ENCODE results near the gene RGS6.

The RGS6 gene

DNA sequence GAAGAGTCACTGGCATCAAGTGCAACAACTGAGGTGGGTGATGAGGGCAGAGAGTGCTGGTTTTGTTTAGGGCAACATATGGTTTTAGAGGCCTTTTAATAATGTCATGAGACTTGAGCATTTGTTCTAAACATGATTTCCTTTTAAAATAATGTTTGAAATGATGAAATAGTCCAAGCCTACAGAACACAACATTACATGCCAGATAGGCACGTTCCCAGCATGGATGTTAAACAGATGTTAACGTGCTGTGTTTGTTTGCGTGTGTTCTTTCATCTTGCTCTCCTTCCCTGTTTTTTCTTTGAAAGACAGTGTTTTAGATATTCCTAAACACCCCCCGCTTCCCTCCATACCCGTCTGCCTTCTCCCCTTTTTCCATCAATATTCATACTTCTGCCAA is 82.3 kb downstream of the RGS6 start:
- no peak for DNase-seq (ENCODE audit: low read depth)

DNA sequence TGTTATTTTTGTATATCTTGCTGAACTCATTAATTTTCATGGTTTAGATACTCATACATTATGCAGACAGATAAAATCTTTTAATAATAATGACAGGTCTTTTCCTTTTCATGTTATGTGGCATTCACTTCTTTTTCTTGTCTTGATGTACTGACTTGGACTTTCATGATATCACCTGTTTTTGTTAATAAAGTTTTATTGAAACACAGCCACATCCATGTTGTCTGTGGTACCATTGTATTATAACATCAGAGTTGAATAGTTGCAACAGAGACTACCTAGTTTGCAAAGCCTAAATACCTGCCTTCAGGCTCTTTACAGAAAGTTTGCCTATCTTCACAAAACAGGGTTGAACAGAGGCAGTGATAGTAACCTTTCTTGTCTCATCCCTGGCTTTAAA is 85.1 kb downstream of the RGS6 start:
- DNase-seq (ENCODE audit: low read depth), result no peak

DNA sequence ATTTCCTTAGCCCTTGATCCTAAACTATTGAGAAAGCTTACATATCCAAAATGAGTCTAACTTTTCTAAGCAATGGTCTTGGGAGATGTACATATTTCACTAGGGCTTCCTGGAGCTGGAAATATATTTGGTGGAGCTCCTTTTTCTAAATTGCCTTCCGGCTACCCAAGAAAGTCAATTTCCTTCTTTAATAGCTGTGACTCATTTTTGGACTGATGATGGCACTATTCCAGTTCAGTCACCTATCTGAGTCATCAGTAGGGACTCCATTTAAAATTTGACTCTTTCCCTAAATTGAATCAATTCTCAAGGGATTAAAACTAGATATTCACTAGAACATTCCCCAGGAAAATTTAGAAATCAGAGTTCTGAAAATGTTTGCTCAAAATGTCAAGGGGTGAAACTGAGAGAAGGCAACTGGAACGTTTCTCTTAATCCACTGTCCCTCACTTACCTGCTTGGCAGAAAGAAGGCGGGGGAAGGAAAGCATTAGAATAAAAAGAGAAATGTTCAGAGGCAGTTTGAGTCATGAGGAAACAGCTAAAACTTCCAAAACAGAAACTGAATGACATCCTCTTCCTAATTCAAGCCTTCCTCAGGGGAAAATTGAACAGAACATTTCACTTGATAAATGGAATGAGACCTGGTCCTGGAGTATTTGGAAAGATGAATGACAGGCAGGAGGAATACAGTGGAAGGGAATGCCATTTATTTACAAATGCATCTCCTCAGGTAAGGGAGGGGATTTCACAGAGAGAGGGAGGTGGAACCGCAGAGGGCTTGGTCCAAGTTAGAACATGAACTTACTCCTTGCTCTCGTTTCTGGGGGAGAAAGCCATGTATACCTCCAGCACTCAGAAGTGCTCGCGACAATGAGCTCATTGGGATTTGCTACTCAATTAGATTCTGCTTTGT is 91.2 kb downstream of the RGS6 start:
- DNase-seq (ENCODE audit: low read depth), result no peak

DNA sequence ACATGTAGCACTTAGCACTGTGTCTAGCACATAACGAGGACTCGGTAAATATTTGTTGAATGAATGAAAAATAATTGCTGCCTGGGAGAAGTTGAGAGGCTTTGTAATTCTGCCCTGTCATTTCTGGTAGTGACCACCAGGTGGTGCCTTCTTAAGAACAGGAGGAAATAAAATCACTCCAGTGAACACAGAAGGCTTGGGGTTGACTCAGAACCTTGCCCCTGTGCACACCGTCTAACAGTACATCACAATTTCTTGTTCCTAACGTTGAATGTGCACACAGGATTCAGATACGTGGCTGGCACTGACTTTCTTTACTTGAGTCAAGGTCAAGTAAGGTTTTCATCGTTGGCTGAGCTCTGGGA is 91.8 kb downstream of the RGS6 start:
- DNase-seq (ENCODE audit: low read depth), result no peak

DNA sequence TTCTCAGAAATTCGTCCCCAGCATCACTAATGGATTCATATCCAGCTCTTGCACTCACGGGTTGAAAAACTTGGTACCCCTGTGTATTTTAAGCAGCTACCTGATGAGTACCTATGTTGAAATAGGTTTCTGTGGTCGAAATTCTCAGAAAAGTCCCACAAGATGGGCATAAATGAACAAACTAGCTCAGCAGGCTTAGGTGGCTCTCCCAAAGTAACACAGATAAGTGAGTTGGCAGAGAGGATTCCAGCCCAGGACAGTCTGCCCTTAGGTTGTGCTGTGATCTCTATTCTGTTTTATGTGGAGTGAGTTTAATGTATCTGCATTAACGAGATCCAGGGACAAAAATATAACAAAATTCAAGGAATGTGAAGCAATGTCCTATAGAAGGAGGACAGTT is 92.3 kb downstream of the RGS6 start:
- DNase-seq (ENCODE audit: low read depth), result no peak

DNA sequence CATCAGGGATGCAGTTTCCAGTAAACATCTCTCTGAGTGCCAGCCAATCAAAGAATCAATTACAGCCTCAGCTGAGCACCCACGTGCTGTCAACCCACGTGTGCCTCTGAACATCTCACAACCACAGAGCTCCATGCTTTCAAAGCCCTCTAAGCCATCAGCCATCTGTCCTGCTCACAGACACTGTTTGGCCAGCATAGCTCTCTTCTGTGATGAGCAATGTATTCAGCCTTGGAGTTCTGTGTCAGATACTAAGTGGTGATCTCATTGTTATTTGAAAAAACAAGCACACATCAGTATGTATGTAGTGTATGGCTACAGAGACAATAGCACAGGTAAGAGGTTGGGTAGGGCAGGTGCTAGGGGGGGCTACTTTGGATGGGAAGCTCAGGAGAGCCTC is 94.3 kb downstream of the RGS6 start:
- no peak for DNase-seq (ENCODE audit: low read depth)

DNA sequence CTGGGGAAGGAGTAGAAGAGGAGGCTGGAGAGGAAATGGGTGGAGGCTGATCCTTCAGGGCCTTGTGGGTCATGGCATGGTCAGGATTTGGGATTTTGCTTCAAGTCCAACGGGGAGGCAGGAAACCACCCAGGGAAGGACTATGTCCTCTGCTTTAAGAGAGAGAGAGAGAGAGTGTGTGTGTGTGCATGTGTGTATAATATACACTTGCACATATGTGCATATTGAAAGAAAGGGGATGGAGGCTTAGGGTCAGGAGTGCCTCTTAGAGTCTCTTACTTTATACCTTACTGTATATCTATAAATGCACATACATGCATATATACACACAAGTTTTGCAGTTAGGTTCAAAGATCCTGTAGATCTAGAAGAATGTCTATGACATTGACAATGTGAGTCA is 94.8 kb downstream of the RGS6 start:
- no peak for DNase-seq (ENCODE audit: low read depth)

DNA sequence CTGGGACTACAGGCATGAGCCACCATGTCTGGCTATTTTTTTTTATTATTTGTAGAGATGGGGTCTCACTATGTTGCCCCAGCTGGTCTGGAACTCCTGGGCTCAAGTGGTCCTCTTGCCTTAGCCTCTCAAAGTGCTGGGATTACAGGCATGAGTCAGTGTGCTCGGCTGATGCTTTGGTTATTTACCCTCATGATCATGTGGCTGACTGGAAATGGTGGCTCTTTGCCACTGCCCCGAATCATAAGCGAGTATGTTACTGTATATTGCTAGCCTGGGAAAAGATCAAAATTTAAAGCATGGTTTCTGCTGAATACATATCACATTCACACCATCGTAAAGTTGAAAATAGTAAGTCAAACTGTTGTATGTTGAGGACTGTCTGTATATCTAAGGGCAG is 101.1 kb downstream of the RGS6 start:
- no peak for DNase-seq (ENCODE audit: low read depth)

DNA sequence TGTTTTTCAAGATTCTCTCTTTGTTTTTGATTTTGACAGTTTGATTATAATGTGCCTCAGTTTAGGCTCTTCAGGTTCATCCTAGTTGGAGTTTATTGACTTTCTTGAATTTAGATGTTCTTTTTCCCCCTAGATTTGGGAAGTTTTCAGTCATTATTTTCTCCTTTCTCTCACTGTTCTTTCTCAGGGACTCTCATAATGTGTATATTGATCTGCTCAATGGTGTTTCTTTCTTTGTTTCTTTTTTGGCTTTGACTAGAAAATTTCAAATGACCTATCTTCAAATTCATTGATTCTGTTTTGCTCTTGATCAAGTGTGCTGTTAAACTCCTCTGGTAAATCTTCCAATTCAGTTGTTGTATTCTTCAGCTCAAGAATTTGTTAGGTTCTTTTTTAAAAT is 108.3 kb downstream of the RGS6 start:
- no peak for DNase-seq (ENCODE audit: low read depth)

DNA sequence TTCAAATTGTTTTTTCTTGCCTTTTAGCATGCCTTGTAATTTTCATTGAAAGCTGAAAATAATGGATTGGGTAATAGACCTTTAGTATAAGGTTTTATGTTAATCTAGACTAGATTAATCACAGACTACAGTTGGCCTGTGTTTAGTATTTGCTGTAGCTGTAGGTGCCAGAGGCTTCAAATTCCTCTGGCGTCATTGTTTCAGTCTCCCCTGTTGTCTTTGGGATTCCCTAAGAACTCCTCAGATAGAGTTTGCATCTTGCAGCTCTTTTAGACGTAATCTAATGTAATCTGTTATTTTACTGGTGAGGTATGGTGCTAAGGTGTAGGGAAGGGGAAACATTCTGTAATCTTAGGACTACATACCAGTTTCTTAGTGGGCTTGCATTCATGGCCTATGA is 113.0 kb downstream of the RGS6 start:
- DNase-seq (ENCODE audit: low read depth), result no peak

DNA sequence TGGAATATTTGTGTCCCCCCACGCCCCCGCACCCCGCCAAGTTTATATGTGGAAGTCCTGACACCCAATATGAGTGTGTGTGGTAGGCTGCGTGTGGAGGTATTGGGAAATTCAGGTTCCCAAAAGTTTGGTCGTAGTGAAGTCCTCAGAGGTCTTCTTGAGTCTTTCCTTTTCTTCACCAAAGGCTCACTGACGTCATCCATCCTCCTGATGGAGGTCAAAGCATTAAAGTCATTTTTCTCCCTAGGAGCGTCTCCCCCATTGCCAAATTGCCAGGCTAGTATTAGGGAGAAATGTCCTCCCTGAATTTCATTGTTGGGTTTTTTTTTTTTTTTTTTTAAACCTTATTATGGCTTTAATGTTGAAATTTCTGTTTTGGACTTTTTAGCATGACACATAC is 113.7 kb downstream of the RGS6 start:
- no peak for DNase-seq (ENCODE audit: low read depth)

DNA sequence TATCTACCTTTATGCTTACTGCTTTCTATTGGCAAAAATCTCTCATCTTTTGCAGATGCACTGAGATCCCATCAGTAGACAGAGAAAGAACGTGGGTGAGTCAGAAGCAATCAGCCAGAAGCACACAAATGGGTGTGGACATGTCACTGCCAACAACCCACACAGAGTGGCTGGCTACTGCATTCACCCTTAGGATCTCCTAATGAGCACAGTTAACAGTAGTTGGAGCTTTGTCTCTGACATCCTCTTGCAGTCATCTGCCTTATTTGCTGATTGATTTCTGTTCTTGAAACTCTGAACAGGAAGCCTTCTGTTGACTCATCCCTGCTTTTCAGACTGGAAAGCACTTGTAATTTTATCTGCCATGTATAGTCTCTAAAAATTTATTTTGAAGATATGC is 117.2 kb downstream of the RGS6 start:
- DNase-seq (ENCODE audit: low read depth), result no peak

DNA sequence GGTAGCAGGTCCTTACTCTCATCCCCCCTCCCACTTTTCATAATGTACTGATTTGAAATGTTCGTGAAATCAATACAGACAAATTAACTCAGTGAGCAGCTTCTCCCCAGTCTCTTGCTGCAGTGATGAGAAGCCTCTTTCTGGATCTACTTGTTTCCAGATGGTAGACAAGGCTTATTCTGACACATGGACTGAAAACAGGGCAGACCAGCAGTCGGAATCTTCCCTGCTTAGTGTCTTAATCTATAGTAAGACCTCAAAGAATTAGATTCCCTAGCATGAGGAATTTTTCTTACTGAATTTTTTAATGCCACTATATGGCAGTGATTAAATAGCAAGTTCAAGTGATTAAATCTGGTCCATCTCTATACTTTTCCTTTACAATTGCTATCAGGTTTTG is 120.1 kb downstream of the RGS6 start:
- no peak for DNase-seq (ENCODE audit: low read depth)

DNA sequence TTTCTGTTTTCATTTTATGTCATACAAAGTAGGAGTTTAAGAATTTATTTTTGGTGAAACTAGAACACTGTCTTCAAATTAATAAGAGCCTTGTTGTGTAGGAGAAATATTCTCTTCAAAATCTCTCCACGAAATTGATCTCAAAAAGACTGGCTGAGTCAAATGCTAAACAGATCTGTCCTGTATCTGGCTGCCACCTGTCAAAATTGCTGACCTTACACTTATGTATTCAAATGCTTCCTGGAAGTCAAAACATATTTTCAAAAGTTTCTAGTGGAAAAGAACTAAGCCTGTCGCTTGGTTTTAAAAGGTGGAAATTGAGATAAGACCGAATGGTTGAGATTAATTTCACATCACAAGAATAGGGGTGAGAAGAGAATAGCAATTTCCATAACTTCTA is 121.4 kb downstream of the RGS6 start:
- no peak for DNase-seq (ENCODE audit: low read depth)

DNA sequence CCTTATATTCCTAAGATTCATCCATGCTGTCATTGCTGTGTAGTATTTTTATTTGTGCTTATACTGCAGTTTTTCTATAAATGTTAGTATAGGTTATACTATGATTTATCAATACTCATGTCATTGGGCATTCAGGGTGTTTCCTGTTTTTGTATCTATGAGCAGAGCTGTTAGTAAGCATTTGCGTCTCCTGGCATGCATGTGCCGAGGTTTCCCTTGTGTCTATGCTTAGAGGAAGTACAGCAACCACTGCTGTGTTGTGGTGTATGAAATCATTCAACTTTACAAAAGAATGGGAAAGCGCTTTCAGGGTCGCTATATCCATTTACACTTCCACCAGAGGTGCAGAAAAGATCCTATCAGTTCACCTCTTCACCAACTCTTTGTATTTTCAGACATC is 122.7 kb downstream of the RGS6 start:
- no peak for DNase-seq (ENCODE audit: low read depth)

DNA sequence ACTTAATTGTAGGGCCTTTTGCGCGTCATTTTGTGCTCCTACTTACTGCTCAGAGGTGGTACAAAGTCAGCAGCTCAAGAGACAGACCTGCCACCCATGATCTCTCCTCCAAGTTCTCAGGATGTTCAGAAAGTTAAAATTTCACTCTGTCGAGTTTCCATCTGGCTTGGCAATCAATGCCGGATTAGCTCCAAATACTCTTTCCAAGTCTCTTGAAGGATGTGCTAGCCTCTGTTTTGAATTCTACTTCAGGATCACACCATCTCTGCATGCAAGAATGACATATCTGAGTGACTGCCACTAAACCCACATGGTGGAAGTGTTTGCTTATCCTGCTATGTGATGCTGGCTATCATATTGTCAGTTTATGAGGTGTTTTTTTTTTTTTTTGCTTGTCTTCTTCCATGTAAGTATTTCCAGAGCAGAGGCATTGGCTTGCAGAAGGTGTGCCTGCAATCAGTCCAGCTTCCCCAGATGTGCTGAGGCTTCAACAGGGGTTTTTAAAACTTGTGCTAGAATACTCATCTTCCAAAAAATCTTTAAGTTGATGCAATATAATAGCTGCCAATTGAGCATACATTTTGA is 125.6 kb downstream of the RGS6 start:
- no peak for DNase-seq (ENCODE audit: low read depth)

DNA sequence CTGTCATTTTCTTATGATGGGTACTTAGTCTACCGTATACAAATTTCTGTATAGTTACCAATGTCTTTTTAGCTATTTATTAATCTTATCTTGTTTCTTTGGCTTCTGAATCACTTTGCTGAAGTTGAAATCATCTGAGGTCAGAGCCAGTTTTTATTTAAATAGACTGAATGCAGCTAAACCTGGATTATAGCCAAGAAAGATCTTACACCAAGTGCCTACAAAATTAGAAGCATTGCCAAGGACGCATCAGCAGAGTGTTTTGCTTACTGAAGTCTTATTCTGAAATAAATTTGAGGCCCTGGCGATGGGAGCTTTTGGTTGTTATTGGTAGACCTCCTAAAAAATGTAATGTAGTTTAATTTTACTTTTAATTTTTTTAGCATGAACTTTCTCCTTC is 128.2 kb downstream of the RGS6 start:
- no peak for DNase-seq (ENCODE audit: low read depth)

DNA sequence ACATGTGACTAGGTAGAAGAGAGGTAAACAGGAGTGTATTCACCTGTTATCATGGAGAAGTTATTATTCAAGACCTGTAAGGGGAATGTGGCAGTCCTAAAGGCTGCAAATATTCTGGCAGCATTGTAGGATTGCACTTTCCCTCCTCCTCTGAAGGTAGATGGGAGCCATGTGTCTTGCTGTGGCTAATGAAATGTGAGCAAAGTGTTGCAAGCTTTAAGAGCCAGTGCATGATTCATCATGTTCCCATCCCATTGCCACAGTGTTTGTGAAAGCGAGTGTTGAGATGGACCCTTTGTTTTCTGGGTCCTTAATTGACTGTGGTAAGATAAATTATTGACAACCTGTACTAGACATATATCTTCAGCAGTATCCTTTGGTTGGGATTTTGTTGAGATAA is 128.7 kb downstream of the RGS6 start:
- no peak for DNase-seq (ENCODE audit: low read depth)

DNA sequence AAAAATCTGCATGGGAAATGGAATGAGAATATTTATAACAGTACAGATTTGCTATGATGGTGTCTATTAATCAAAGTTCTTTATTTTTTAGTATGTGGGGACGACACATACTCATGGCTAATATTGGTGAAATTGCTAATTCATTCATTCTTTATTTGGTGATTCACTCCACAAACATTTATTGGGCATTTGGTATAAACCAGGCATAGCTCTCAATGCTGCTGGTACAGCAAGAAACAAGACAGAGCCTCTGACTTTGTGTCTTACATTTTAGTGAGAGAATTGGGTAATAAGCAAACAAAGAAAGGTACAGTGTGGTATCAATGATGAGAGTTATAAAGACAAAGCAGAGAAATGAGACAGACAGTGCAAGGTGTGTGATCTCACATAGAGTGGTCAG is 129.5 kb downstream of the RGS6 start:
- no peak for DNase-seq (ENCODE audit: low read depth)

DNA sequence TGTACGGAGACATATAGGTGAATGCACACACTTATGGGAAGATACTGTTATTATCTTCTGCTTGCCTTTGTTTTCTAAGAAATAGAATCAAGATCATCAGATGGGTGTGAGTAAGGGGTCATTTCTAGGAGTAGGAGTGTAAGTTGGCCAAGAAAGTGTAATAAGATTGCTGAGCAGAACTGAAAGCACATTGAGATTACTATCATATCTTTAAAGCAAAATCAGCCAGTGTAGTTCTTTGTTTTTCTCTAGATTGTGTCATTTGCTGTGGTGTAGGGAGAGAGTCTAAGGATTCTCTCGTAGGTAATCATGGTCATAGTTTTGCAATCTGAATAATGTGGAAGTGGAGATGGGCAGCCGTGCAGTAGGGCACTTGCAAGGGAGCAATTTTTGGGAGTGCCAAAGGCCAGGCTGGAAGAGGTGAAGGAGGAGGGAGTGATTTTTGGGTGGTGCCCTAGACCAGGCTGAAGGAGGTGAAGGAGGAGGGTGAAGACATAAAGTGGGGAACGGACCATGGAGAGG is 131.6 kb downstream of the RGS6 start:
- no peak for DNase-seq (ENCODE audit: low read depth)

DNA sequence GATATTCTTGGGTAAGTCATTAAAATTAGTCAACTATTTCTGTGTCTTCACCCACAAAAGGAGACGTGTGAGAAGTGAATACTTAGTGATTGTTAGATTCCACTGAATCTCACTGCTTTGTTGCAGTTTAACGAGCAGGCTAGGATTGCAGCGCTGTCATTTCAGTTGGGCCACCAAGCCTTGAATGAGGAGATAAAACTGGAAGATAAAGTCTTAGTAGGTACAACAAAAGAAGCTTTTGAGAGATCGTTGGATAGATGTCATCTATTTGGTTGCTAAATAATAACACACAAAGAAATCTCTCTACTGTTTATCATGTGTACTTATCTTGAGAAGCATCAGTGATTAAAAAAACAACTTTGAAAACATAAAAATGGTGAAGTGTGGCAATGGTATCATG is 132.3 kb downstream of the RGS6 start:
- no peak for DNase-seq (ENCODE audit: low read depth)

DNA sequence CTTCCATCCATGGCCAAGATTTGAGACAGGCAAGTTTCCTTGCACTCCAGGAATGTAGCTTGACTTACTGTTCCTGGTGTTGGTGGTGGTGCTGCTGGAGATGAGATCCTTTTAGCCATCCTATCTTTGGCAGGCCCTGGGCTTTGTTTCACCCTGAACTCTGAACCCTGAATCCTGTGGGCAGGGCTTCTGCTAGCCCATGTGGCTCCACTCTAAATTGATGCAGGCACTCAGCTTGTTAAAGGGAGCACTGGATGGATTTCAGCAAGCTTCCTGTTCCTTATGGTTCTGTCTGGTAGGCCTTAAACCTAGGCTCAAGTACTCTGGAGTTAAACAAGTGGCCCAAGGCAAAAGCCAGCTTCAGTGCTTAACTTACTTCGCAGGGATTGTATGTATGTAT is 138.2 kb downstream of the RGS6 start:
- DNase-seq (ENCODE audit: low read depth), result no peak

DNA sequence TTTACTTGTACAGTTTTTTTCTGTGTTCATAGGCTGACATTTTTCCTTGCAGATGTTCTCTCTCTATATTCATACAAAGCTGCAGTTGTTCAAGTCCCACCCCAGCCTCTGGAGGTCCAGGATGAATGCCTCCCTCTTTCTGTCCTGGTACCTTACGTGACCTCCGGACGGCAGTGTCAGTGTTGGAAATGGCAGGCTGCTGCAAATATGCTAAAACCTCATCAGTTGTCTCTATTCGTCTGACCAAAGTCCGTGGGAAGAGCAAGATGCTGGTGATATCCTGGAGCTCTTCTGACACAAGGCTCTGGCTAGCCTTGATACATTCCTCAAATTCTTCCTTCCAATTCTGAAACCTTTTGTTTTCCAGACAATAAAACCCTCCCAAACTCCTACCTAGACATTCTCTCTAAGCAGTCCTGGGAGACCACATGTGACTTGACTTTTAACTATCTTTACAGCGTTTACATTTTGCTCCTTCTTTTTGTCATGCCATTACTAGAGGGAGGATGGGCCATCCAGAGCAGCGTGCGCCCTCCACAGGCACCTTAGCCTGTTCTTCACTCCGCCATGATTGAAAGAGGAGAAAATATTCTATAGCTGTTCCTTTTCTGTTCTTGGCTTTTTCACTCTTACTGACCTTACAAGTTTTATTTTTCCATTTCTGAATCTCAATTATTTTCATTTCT is 143.6 kb downstream of the RGS6 start:
- no peak for DNase-seq (ENCODE audit: low read depth)
